Cardiac fibroblast (primary cell): ENCODE measurements around the gene GLE1.

Source experiments
- DNase-seq, 2 donors: peaks; one replicate each; pipeline versions ENCODE4 v3.0.0 to v3.0.0-alpha.2; 2010; ENCODE audit warnings: low read depth in 2 of 2
- H3K4me3 ChIP-seq, 2 donors: replicated peaks in 1 of 2; 1 replicate in 1 of 2; 2 replicates in 1 of 2; pipeline ENCODE4 v1.5.1; 2011; ENCODE audit warnings: low read depth in 2 of 2, low read length in 2 of 2, mild to moderate bottlenecking in 2 of 2, moderate library complexity in 1 of 2
- CTCF ChIP-seq: IDR thresholded peaks from one replicate; pipeline ENCODE4 v1.5.1; 2011; ENCODE audit warnings: low read depth, mild to moderate bottlenecking, low read length, inconsistent platforms

Gene GLE1

DNA sequence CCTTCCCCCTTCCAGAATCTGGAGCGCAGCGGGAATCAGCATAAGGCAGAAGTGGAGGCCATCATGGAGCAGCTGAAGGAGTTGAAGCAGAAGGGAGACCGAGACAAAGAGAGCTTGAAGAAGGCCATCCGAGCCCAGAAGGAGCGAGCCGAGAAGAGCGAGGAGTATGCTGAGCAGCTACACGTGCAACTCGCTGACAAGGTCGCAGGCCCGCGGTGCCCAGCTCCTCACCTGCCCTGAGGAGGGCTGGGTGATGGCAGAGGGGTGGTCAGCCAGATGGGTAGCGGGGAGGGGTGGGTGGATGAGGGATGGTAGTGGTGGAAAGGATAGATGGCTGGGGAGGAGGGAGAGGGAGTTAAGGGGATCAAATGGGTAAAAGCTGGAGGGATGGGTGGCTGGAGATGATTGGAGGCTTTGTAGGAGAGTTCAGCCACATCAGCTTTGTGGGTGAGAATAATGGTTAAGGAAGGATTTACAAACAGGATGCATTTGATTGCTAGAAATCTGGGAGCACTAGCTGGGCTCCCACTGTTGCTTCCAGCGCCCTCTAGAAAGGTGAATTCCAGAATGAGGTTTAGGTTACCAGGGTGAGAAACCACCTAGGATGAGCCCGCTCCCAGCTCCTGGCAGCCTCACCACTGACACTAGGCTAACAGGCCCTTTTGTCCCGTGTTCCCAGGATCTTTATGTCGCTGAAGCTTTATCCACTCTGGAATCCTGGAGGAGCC, 19.7 kb upstream of the GLE1 start:
- H3K4me3 ChIP-seq = no peak overlapping the region
- no peak for TF ChIP-seq CTCF
- DNase-seq = no peak

DNA sequence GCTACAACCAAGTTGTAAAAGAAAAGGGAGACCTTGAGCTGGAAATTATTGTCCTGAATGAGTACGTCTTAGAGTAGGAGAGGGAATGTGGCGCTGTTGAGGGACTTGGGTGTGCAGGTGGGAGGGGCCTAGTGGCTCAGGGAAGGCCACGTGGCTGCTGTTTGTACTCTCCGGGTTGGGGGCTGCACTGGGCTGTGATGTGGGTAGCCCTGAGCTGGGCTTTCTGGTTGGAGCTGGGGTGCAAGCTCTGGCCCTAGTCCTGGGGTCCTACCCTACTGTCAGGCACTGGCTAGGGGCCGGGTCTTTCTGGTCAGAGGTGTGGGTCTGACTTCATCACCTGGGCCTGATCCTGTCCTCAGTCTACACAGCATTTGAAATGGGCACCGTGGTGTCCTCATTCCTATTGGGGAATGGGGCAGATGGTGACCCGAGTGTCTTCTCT, 19.1 kb upstream of the GLE1 start:
- no peak overlapping the region for H3K4me3 ChIP-seq
- no peak for TF ChIP-seq CTCF
- DNase-seq = no peak

DNA sequence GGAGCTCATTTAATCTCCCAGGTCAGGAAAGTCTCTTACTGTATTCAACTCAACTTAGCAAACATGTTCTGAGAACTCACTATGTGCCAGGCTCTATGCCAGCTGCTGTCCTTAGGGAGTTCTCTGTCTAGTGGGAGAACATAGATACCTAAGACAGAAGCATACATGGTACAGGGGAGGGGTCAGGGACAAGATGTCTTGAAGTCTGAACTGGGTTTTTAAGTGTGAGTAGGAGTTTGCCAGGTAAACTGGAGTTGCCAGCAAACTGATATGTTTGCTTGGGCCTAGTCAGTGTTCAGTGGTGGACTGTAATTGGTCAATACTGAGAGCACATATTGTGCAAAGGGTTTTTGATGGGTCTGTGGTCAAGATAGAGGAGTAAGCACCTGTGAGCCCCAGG, 18.3 kb upstream of the GLE1 start:
- no peak overlapping the region for H3K4me3 ChIP-seq
- no peak for TF ChIP-seq CTCF

DNA sequence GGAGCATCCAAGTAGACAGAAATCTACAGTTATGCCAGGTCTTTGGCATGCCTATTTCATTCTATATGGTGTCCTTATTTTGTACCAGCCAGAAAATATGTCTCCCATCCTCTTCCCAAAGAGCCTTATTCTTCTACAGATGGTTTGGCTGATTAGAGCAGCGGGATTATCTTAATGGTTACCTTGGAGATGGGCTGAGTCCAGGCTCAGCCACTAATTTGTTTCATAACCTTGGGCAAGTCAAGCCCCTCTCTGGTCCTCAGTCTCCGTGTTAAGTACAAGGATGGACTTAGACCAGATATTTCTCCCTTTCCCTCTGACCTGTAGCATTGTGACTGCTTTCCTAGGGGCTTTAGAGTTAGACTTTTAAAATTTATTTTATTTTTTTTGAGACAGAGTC, 11.1 kb upstream of the GLE1 start:
- no peak for TF ChIP-seq CTCF
- no peak overlapping the region for H3K4me3 ChIP-seq
- no peak for DNase-seq

More for the DNA sequence above, 18.3 kb upstream of the GLE1 start:
- no peak for DNase-seq

GRCh38 chr9:128494108-128494745, 10.3 kb upstream of the GLE1 start:
- H3K4me3 ChIP-seq = no peak overlapping the region
- no peak for TF ChIP-seq CTCF

GRCh38 chr9:128494746-128495129, 9.8 kb upstream of the GLE1 start:
- H3K4me3 ChIP-seq = no peak overlapping the region
- no peak for TF ChIP-seq CTCF
- no peak for DNase-seq

More at GRCh38 chr9:128494108-128494745, 10.3 kb upstream of the GLE1 start:
- peak; percentile 46 to 64 for DNase-seq
